HL-60 (cell line): Measurements from ENCODE around the gene DEF6.

Experiments
- GABPA ChIP-seq: IDR thresholded peaks from 2 replicates; pipeline ENCODE4 v1.6.1; 2012; ENCODE audit warnings: low read depth
- POLR2AphosphoS5 ChIP-seq: IDR thresholded peaks from 2 replicates; pipeline ENCODE4 v1.6.1; 2012; ENCODE audit warnings: low read depth
- TF ChIP-seq, protein P1 (sequence below): IDR thresholded peaks from one replicate; pipeline ENCODE4 v1.5.1; 2011; ENCODE audit warnings: low read length, control low read depth, inconsistent platforms; ENCODE audit not compliant: insufficient read depth
- TF ChIP-seq, protein P2 (sequence below): IDR thresholded peaks from 2 replicates; pipeline ENCODE4 v1.6.1; 2012; ENCODE audit warnings: low read depth; ENCODE audit not compliant: insufficient replicate concordance

DNA sequence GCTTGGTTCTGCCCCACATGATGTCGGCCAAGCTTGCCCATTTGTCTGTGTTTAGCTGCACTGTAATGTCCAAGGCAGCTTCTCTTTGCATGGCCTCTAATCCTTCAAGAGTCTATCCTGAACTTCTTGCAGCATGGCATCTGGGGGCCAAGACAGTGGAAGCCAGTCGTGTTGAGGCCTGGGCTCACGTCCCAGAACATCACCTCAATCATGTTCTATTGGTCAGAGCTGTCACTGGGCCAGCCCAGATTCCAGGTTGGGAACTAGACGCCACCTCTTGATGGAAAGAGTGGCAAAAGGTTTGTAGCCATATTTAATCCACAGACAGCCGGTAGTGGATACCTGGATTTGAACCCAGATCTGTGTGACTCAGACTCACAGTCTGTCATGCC, 70.0 kb downstream of the DEF6 start:
- TF ChIP-seq, protein P1, sequence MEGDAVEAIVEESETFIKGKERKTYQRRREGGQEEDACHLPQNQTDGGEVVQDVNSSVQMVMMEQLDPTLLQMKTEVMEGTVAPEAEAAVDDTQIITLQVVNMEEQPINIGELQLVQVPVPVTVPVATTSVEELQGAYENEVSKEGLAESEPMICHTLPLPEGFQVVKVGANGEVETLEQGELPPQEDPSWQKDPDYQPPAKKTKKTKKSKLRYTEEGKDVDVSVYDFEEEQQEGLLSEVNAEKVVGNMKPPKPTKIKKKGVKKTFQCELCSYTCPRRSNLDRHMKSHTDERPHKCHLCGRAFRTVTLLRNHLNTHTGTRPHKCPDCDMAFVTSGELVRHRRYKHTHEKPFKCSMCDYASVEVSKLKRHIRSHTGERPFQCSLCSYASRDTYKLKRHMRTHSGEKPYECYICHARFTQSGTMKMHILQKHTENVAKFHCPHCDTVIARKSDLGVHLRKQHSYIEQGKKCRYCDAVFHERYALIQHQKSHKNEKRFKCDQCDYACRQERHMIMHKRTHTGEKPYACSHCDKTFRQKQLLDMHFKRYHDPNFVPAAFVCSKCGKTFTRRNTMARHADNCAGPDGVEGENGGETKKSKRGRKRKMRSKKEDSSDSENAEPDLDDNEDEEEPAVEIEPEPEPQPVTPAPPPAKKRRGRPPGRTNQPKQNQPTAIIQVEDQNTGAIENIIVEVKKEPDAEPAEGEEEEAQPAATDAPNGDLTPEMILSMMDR, result no peak
- TF ChIP-seq GABPA (no peak), POLR2AphosphoS5 (no peak)
- TF ChIP-seq, protein P2, sequence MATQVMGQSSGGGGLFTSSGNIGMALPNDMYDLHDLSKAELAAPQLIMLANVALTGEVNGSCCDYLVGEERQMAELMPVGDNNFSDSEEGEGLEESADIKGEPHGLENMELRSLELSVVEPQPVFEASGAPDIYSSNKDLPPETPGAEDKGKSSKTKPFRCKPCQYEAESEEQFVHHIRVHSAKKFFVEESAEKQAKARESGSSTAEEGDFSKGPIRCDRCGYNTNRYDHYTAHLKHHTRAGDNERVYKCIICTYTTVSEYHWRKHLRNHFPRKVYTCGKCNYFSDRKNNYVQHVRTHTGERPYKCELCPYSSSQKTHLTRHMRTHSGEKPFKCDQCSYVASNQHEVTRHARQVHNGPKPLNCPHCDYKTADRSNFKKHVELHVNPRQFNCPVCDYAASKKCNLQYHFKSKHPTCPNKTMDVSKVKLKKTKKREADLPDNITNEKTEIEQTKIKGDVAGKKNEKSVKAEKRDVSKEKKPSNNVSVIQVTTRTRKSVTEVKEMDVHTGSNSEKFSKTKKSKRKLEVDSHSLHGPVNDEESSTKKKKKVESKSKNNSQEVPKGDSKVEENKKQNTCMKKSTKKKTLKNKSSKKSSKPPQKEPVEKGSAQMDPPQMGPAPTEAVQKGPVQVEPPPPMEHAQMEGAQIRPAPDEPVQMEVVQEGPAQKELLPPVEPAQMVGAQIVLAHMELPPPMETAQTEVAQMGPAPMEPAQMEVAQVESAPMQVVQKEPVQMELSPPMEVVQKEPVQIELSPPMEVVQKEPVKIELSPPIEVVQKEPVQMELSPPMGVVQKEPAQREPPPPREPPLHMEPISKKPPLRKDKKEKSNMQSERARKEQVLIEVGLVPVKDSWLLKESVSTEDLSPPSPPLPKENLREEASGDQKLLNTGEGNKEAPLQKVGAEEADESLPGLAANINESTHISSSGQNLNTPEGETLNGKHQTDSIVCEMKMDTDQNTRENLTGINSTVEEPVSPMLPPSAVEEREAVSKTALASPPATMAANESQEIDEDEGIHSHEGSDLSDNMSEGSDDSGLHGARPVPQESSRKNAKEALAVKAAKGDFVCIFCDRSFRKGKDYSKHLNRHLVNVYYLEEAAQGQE, result no peak
